ENCODE results near the gene DDX10. TPM values are rescaled to one million over a fixed set of nuclear protein-coding genes. Genes with fewer than 3 reads are reported as not detected.

The DDX10 gene
- polyA plus RNA-seq, 1 donor from 2014 or later, result 15.9 TPM

DNA sequence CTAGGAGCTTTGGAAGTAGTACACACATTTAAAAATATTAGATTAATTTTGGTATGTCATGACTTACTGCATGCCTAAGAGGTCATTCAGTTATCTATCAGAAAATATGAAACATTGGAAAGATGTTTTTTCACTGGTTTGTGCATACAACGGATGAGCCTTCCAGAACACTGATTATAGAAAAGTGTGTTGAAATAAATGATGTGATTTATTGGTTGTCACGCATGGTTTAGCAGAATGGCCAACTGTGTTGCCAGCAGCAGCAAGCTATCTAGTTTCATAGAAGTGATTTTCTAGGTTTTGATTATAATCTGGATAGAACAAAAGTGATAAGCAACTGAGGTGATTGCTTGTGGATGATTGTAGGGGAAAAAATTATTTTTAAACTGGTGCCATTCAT lies 53.6 kb downstream of the DDX10 start:
- Histone ChIP-seq H3K4me3 (ENCODE audit: low read length) (no peak overlapping the region), H2AFZ (ENCODE audit: low read depth, low read length) (no peak overlapping the region), H3K27me3 (ENCODE audit: insufficient read depth, low read depth, low read length) (no peaks in the 10 kb centered on the region), H3K36me3 (ENCODE audit: insufficient read depth, low read length) (peaks cover 9% of the 10 kb centered on the region), H3K9ac (ENCODE audit: low read length) (no peak overlapping the region), H3F3A (ENCODE audit: insufficient read depth, low read length, poor library complexity, severe bottlenecking) (no peaks in the 10 kb centered on the region), H3K9me2 (ENCODE audit: insufficient read depth, low read length) (no peaks in the 10 kb centered on the region), H3K9me3 (ENCODE audit: low read length) (no peaks in the 10 kb centered on the region), H3K27ac (ENCODE audit: low read length) (no peak overlapping the region), H4K20me1 (ENCODE audit: insufficient read depth) (no peaks in the 10 kb centered on the region), H3K4me2 (ENCODE audit: low read length) (no peak overlapping the region), H3K79me2 (replicated peaks; ENCODE audit: insufficient read depth, low read length) (no peaks in the 10 kb centered on the region)
- TF ChIP-seq RAD21 (conservative IDR thresholded peaks at IDR 0.05), result no peak
- no peak for TF ChIP-seq POLR2AphosphoS5 (IDR thresholded peaks at IDR 0.05)
- TF ChIP-seq, protein P1, sequence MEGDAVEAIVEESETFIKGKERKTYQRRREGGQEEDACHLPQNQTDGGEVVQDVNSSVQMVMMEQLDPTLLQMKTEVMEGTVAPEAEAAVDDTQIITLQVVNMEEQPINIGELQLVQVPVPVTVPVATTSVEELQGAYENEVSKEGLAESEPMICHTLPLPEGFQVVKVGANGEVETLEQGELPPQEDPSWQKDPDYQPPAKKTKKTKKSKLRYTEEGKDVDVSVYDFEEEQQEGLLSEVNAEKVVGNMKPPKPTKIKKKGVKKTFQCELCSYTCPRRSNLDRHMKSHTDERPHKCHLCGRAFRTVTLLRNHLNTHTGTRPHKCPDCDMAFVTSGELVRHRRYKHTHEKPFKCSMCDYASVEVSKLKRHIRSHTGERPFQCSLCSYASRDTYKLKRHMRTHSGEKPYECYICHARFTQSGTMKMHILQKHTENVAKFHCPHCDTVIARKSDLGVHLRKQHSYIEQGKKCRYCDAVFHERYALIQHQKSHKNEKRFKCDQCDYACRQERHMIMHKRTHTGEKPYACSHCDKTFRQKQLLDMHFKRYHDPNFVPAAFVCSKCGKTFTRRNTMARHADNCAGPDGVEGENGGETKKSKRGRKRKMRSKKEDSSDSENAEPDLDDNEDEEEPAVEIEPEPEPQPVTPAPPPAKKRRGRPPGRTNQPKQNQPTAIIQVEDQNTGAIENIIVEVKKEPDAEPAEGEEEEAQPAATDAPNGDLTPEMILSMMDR (IDR thresholded peaks at IDR 0.05; ENCODE audit: poor library complexity, severe bottlenecking), result no peak
- no peak for TF ChIP-seq REST (IDR thresholded peaks at IDR 0.05; ENCODE audit: borderline replicate concordance)
- no peak for TF ChIP-seq MXI1 (conservative IDR thresholded peaks at IDR 0.05; ENCODE audit: poor library complexity, severe bottlenecking)
- TF ChIP-seq TAF1 (IDR thresholded peaks at IDR 0.05; ENCODE audit: low read depth), result no peak
- TF ChIP-seq EP300 (conservative IDR thresholded peaks at IDR 0.05; ENCODE audit: poor library complexity, severe bottlenecking), result no peak
- TF ChIP-seq EZH2 (IDR thresholded peaks at IDR 0.05; ENCODE audit: borderline replicate concordance, insufficient read depth, low read length, poor library complexity, severe bottlenecking), result no peak
- no peak for TF ChIP-seq SMC3 (conservative IDR thresholded peaks at IDR 0.05; ENCODE audit: poor library complexity)

- Histone ChIP-seq H3K36me3 (ENCODE audit: insufficient read depth, low read length) (peaks cover 11% of the 10 kb centered on the region), H4K20me1 (ENCODE audit: insufficient read depth) (no peaks in the 10 kb centered on the region), H2AFZ (ENCODE audit: low read depth, low read length) (no peak overlapping the region), H3K79me2 (replicated peaks; ENCODE audit: insufficient read depth, low read length) (peaks cover 6% of the 10 kb centered on the region), H3K27ac (ENCODE audit: low read length) (no peak overlapping the region), H3K4me3 (ENCODE audit: low read length) (no peak overlapping the region), H3K9me3 (ENCODE audit: low read length) (no peaks in the 10 kb centered on the region), H3F3A (ENCODE audit: insufficient read depth, low read length, poor library complexity, severe bottlenecking) (no peaks in the 10 kb centered on the region), H3K9me2 (ENCODE audit: insufficient read depth, low read length) (no peaks in the 10 kb centered on the region), H3K4me2 (ENCODE audit: low read length) (no peak overlapping the region), H3K27me3 (ENCODE audit: insufficient read depth, low read depth, low read length) (no peaks in the 10 kb centered on the region), H3K9ac (ENCODE audit: low read length) (no peak overlapping the region)
- no peak for TF ChIP-seq MXI1 (conservative IDR thresholded peaks at IDR 0.05; ENCODE audit: poor library complexity, severe bottlenecking)
- TF ChIP-seq EZH2 (IDR thresholded peaks at IDR 0.05; ENCODE audit: borderline replicate concordance, insufficient read depth, low read length, poor library complexity, severe bottlenecking), result no peak
- no peak for TF ChIP-seq SMC3 (conservative IDR thresholded peaks at IDR 0.05; ENCODE audit: poor library complexity)
- TF ChIP-seq, protein P1 (IDR thresholded peaks at IDR 0.05; ENCODE audit: poor library complexity, severe bottlenecking), result no peak
- TF ChIP-seq RAD21 (conservative IDR thresholded peaks at IDR 0.05), result no peak
- no peak for TF ChIP-seq REST (IDR thresholded peaks at IDR 0.05; ENCODE audit: borderline replicate concordance)
Measured at GRCh38 chr11:108724974-108725689, 60.3 kb downstream of the DDX10 start.
